HG02571 (cell line): ENCODE measurements around the gene MSH4.
"Not testable (repeated sequence)": the region's sequence is repeated elsewhere in the genome, so short reads cannot be mapped to it uniquely, and the experiment has no call there.

ENCODE experiments used
- ATAC-seq: cut with Tn5 transposase; IDR thresholded peaks from one replicate; pipeline ENCODE4 v1.9.1; 2021; ENCODE audit warnings: mild to moderate bottlenecking, moderate library complexity; ENCODE audit not compliant: unreplicated experiment

MSH4 gene

GRCh38 chr1:75922698-75923097, 126.0 kb downstream of the MSH4 start:
- ATAC-seq: no peak

- ATAC-seq: no peak
Measured at GRCh38 chr1:75932304-75932703, 135.6 kb downstream of the MSH4 start, which contains the start of gene ASB17. Gene ASB17 (minus strand): TSS chr1:75932404. CDS start chr1:75932291, 113 bp downstream.

- ATAC-seq: no peak
Measured at GRCh38 chr1:75937034-75937433, 140.4 kb downstream of the MSH4 start.

- ATAC-seq: not testable (repeated sequence)
Measured at GRCh38 chr1:75943037-75943436, 146.4 kb downstream of the MSH4 start.

- no peak for ATAC-seq
Measured at GRCh38 chr1:75950176-75950575, 153.5 kb downstream of the MSH4 start.

DNA sequence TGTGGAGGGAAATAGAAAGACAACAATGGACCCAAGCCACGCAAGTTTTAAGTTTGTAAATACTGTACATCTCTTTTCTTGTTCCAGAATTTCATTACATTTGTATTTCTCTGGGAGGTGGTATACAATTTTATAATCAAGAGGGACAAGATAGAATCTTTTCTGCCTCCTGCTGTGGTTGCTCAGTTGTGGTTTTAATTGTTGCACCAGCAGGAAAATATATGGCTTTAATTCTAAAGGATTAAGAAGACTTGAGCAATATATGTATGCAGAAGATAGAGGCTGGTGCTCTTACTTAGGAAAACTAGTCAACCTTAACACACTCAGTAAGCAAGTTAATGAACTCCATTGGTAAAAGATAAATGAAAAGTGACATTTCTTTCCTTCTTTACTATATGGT, 155.3 kb downstream of the MSH4 start:
- ATAC-seq: no peak

- no peak for ATAC-seq
Measured at GRCh38 chr1:75953461-75953860, 156.8 kb downstream of the MSH4 start.

DNA sequence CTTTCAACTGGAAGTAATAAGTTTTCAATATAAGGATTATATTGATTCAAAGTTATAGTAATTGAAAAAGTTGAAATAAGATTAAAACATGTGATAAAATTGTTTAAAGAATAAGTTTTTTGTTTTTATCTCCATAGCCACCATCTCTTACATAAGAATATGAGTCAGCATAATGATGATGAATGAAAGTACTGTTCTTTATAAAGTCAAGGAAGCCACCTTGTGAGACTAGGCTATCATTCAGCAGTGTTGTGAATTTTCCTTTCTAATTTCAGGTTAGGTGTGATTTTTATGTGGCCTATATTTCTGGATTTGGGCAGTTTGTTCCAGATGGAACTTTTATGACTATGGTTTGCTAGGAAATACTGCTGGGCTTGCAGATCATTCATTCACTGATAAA, 157.9 kb downstream of the MSH4 start:
- no peak for ATAC-seq
